EH (cell line): ENCODE data around the gene TUBB.
"Not testable (repeated sequence)": the region's sequence is repeated elsewhere in the genome, so short reads cannot be mapped to it uniquely, and the experiment has no call there.

Source experiments
- DNase-seq: peaks from one replicate; pipeline ENCODE4 v3.0.0-alpha.2; 2015; ENCODE audit warnings: low read depth

Gene TUBB

GRCh38 chr6:30719356-30719755, 796 bp upstream of the TUBB start:
- no peak for DNase-seq

- peak; percentile 61 for DNase-seq
Measured at GRCh38 chr6:30720738-30721197, 616 bp downstream of the TUBB start.

GRCh38 chr6:30721198-30722024, 1.3 kb downstream of the TUBB start:
- peak; percentile 91 for DNase-seq

GRCh38 chr6:30722025-30722279, 1.8 kb downstream of the TUBB start:
- DNase-seq: peak; percentile 54

GRCh38 chr6:30722280-30723112, 2.3 kb downstream of the TUBB start:
- peak; percentile 84 for DNase-seq

- not testable (repeated sequence) for DNase-seq
Measured at GRCh38 chr6:30723159-30723842, 3.1 kb downstream of the TUBB start.

GRCh38 chr6:30723843-30724741, 3.9 kb downstream of the TUBB start:
- DNase-seq: peak; percentile 46

- peak; percentile 25 for DNase-seq
Measured at GRCh38 chr6:30724906-30725667, 4.9 kb downstream of the TUBB start.

GRCh38 chr6:30725713-30726505, 5.8 kb downstream of the TUBB start:
- peak; percentile 84 for DNase-seq

- peak; percentile 58 for DNase-seq
Measured at GRCh38 chr6:30726506-30727413, 6.6 kb downstream of the TUBB start.

- peak; percentile 72 for DNase-seq
Measured at GRCh38 chr6:30727920-30728553, 7.9 kb downstream of the TUBB start.

- peak; percentile 42 for DNase-seq
Measured at GRCh38 chr6:30730601-30731435, 10.7 kb downstream of the TUBB start.

GRCh38 chr6:30732237-30732943, 12.2 kb downstream of the TUBB start:
- DNase-seq: no peak

GRCh38 chr6:30735668-30736314, 15.6 kb downstream of the TUBB start:
- DNase-seq: no peak

GRCh38 chr6:30738532-30738931, 18.4 kb downstream of the TUBB start:
- no peak for DNase-seq

GRCh38 chr6:30740540-30740870, 20.4 kb downstream of the TUBB start:
- DNase-seq: no peak
